H9 (cell line): Measurements from ENCODE around the gene SLC35B1. TPM values are rescaled to one million over a fixed set of nuclear protein-coding genes. Genes with fewer than 3 reads are reported as not detected.

Experiments
- DNase-seq: peaks from one replicate; pipeline ENCODE4 v3.0.0-alpha.2; 2017
- H2AFZ ChIP-seq: one replicate; pipeline ENCODE4 v1.6.1; 2013; ENCODE audit warnings: mild to moderate bottlenecking, low read length, control low read depth, moderate library complexity
- H2AK5ac ChIP-seq: 2 replicates; pipeline ENCODE4 v1.6.1; 2013; ENCODE audit warnings: low read length, control low read depth, mixed read lengths; ENCODE audit not compliant: insufficient read length
- H2BK120ac ChIP-seq: one replicate; pipeline ENCODE4 v1.6.1; 2013; ENCODE audit warnings: low read depth, mild to moderate bottlenecking, low read length, control low read depth, inconsistent platforms; ENCODE audit not compliant: poor library complexity, severe bottlenecking
- H2BK12ac ChIP-seq: 2 replicates; pipeline ENCODE4 v1.6.1; 2013; ENCODE audit warnings: low read length, control low read depth, mixed read lengths, low read depth; ENCODE audit not compliant: insufficient read length
- H2BK15ac ChIP-seq: 2 replicates; pipeline ENCODE4 v1.6.1; 2013; ENCODE audit warnings: low read depth, low read length, control low read depth
- H2BK20ac ChIP-seq: one replicate; pipeline ENCODE4 v1.6.1; 2013; ENCODE audit warnings: low read depth, mild to moderate bottlenecking, low read length, control low read depth, inconsistent platforms; ENCODE audit not compliant: poor library complexity, severe bottlenecking
- H2BK5ac ChIP-seq: 2 replicates; pipeline ENCODE4 v1.6.1; 2013; ENCODE audit warnings: low read length, control low read depth, mixed read lengths; ENCODE audit not compliant: insufficient read length
- H3K14ac ChIP-seq: 2 replicates; pipeline ENCODE4 v1.6.1; 2013; ENCODE audit warnings: low read length, control low read depth; ENCODE audit not compliant: insufficient read depth
- H3K18ac ChIP-seq: 2 replicates; pipeline ENCODE4 v1.6.1; 2013; ENCODE audit warnings: low read depth, mild to moderate bottlenecking, mixed read lengths, low read length, control low read depth; ENCODE audit not compliant: insufficient read length
- H3K23ac ChIP-seq: 2 replicates; pipeline ENCODE4 v1.6.1; 2013; ENCODE audit warnings: low read length, control low read depth, mixed read lengths, low read depth; ENCODE audit not compliant: insufficient read length
- H3K23me2 ChIP-seq: 2 replicates; pipeline ENCODE4 v1.6.1; 2013; ENCODE audit warnings: low read depth, mild to moderate bottlenecking, mixed read lengths, low read length, control low read depth; ENCODE audit not compliant: insufficient read length, poor library complexity, severe bottlenecking
- H3K27ac ChIP-seq: 2 replicates; pipeline ENCODE4 v1.5.1; 2013; ENCODE audit warnings: low read length, control low read depth, mixed read lengths, low read depth; ENCODE audit not compliant: insufficient read length
- H3K27me3 ChIP-seq: 2 replicates; pipeline ENCODE4 v1.6.1; 2013; ENCODE audit warnings: low read length, control low read depth, inconsistent platforms; ENCODE audit not compliant: insufficient read depth
- H3K4ac ChIP-seq: 2 replicates; pipeline ENCODE4 v1.6.1; 2013; ENCODE audit warnings: low read depth, mild to moderate bottlenecking, control low read depth, inconsistent platforms, low read length, moderate library complexity
- H3K4me1 ChIP-seq: 2 replicates; pipeline ENCODE4 v1.6.1; 2013; ENCODE audit warnings: low read length, control low read depth, inconsistent platforms; ENCODE audit not compliant: insufficient read depth
- H3K4me2 ChIP-seq: 2 replicates; pipeline ENCODE4 v1.6.1; 2013; ENCODE audit warnings: low read length, control low read depth, mixed read lengths; ENCODE audit not compliant: insufficient read length, insufficient read depth
- H3K56ac ChIP-seq: 2 replicates; pipeline ENCODE4 v1.6.1; 2013; ENCODE audit warnings: low read depth, mild to moderate bottlenecking, mixed read lengths, low read length, control low read depth; ENCODE audit not compliant: insufficient read length
- H3K79me1 ChIP-seq: 2 replicates; pipeline ENCODE4 v1.6.1; 2013; ENCODE audit warnings: low read depth, mild to moderate bottlenecking, moderate library complexity, low read length, control low read depth, inconsistent platforms; ENCODE audit not compliant: insufficient read depth, poor library complexity, severe bottlenecking
- H3K79me2 ChIP-seq: 2 replicates; pipeline ENCODE4 v1.6.1; 2013; ENCODE audit warnings: low read length, control low read depth, inconsistent platforms; ENCODE audit not compliant: insufficient read depth
- H3K9ac ChIP-seq: 2 replicates; pipeline ENCODE4 v1.6.1; 2013; ENCODE audit warnings: low read length, control low read depth, mixed read lengths; ENCODE audit not compliant: insufficient read length; ENCODE audit errors: extremely low read depth
- H3K9me3 ChIP-seq: one replicate; pipeline ENCODE4 v1.6.1; 2013; ENCODE audit warnings: low read depth, low read length, inconsistent platforms; ENCODE audit not compliant: control insufficient read depth
- H3T11ph ChIP-seq: one replicate; pipeline ENCODE4 v1.6.1; 2013; ENCODE audit warnings: mild to moderate bottlenecking, low read length, control low read depth, inconsistent platforms
- H4K20me1 ChIP-seq: one replicate; pipeline ENCODE4 v1.6.1; 2013; ENCODE audit not compliant: control insufficient read depth, insufficient read length, insufficient read depth
- H4K5ac ChIP-seq: 2 replicates; pipeline ENCODE4 v1.6.1; 2013; ENCODE audit warnings: low read depth, mild to moderate bottlenecking, mixed read lengths, low read length, control low read depth; ENCODE audit not compliant: insufficient read length
- H4K8ac ChIP-seq: replicated peaks from 2 replicates; pipeline ENCODE4 v1.6.1; 2013; ENCODE audit warnings: low read length, control low read depth, mixed read lengths, low read depth; ENCODE audit not compliant: insufficient read length
- H4K91ac ChIP-seq: 2 replicates; pipeline ENCODE4 v1.6.1; 2013; ENCODE audit warnings: low read depth, mild to moderate bottlenecking, moderate library complexity, mixed read lengths, low read length, control low read depth; ENCODE audit not compliant: insufficient read length
- H3K27ac Mint-ChIP-seq, 3 experiments: 2 replicates in 2 of 3; 3 replicates in 1 of 3; pipeline ENCODE4 v1.8.0; 2020 to 2021; ENCODE audit warnings: mixed read lengths in 3 of 3, mild to moderate bottlenecking in 1 of 3, moderate library complexity in 1 of 3
- H3K27me3 Mint-ChIP-seq: 2 replicates; pipeline ENCODE4 v1.8.0; 2021; ENCODE audit warnings: low read depth, mild to moderate bottlenecking, moderate library complexity, mixed read lengths
- H3K36me3 Mint-ChIP-seq, 3 experiments: 2 replicates in 2 of 3; 3 replicates in 1 of 3; pipeline ENCODE4 v1.8.0; 2020 to 2021; ENCODE audit warnings: low read depth in 3 of 3, mixed read lengths in 3 of 3; ENCODE audit not compliant: insufficient read depth in 1 of 3
- H3K4me1 Mint-ChIP-seq, 2 experiments: 2 replicates each; pipeline ENCODE4 v1.8.0; 2020; ENCODE audit warnings: mixed read lengths in 2 of 2
- H3K4me3 Mint-ChIP-seq, 2 experiments: 2 replicates in 1 of 2; 3 replicates in 1 of 2; pipeline ENCODE4 v1.8.0; 2020 to 2021; ENCODE audit warnings: mild to moderate bottlenecking in 2 of 2, mixed read lengths in 2 of 2, moderate library complexity in 1 of 2
- H3K9me3 Mint-ChIP-seq, 2 experiments: 2 replicates in 1 of 2; 3 replicates in 1 of 2; pipeline ENCODE4 v1.8.0; 2020; ENCODE audit warnings: mild to moderate bottlenecking in 2 of 2, mixed read lengths in 2 of 2, moderate library complexity in 1 of 2
- CTCF ChIP-seq: fragments of 200-600 bp; sonication (generic); conservative IDR thresholded peaks from 3 replicates; pipeline ENCODE4 v1.8.0; 2021; ENCODE audit warnings: antibody characterized with exemption, mild to moderate bottlenecking
- WGBS: extraction: QIAGEN DNeasy Blood & Tissue Kit; methylation state at CpG from one replicate; pipeline ENCODE4 v1.1.7; 2013; ENCODE audit warnings: missing lambda C conversion rate, low lambda C conversion rate, mixed read lengths; ENCODE audit not compliant: insufficient read length; ENCODE audit errors: extremely low coverage; 5-methylcytosine and 5-hydroxymethylcytosine counted together
- total RNA-seq: library from RNA; stranded (reverse); gene quantifications from 2 replicates; pipeline ENCODE4 v1.2.1, GENCODE V29; 2021

SLC35B1 gene
- total RNA-seq, 1 experiment from 2014 or later: 58.9 TPM

- H4K5ac ChIP-seq: no peak overlapping the region
- no peak overlapping the region for H3K14ac ChIP-seq
- H3K27me3 ChIP-seq: no peaks in the 10 kb centered on the region
- no peak overlapping the region for H2AK5ac ChIP-seq
- H2BK120ac ChIP-seq: no peak overlapping the region
- H2AFZ ChIP-seq: no peak overlapping the region
- no peak overlapping the region for H2BK12ac ChIP-seq
- H3K23ac ChIP-seq: no peak overlapping the region
- peak overlapping the region; percentile 33; the same call in 1 of the 2 replicates for H2BK15ac ChIP-seq
- no peak for DNase-seq
- no peaks in the 10 kb centered on the region for H4K20me1 ChIP-seq
- no peak overlapping the region for H2BK5ac ChIP-seq
- H4K91ac ChIP-seq: no peak overlapping the region
- Mint-ChIP-seq H3K9me3 (no peaks in the 10 kb centered on the region), H3K4me1 (no peaks in the 10 kb centered on the region), H3K27ac (no peak overlapping the region), H3K27me3 (no peaks in the 10 kb centered on the region), H3K4me3 (no peak overlapping the region), H3K36me3 (peaks cover 30 to 78% (median 73%) of the 10 kb centered on the region in 3 experiments)
- no peaks in the 10 kb centered on the region for H3K9me3 ChIP-seq
- no CpG with 5 or more reads among the region's 10 CpGs for WGBS
- H3K9ac ChIP-seq: no peak overlapping the region
- no peak overlapping the region for H4K8ac ChIP-seq
- H3K56ac ChIP-seq: no peak overlapping the region
- H3K27ac ChIP-seq: no peak overlapping the region
- no peak for TF ChIP-seq CTCF
- no peaks in the 10 kb centered on the region for H3K79me1 ChIP-seq
- no peak overlapping the region for H3K4me2 ChIP-seq
- H3K18ac ChIP-seq: no peak overlapping the region
- H3K4ac ChIP-seq: no peak overlapping the region
- H3K79me2 ChIP-seq: no peaks in the 10 kb centered on the region
- no peak overlapping the region for H3T11ph ChIP-seq
- H2BK20ac ChIP-seq: no peak overlapping the region
- H3K4me1 ChIP-seq: no peaks in the 10 kb centered on the region
- H3K23me2 ChIP-seq: no peaks in the 10 kb centered on the region
Observed at GRCh38 chr17:49717371-49717861, 9.7 kb upstream of the SLC35B1 start.
